HEK293 (cell line): ENCODE data around the gene SH2D1A.

Source experiments
- CTCF ChIP-seq: fragments of 450-650 bp; formaldehyde crosslinking; IDR thresholded peaks from 2 replicates; pipeline ENCODE4 v1.5.1; 2016; ENCODE audit warnings: missing biosample characterization, missing genetic modification characterization
- MEIS1 ChIP-seq: sonication (generic); formaldehyde crosslinking; IDR thresholded peaks from 2 replicates; pipeline ENCODE4 v1.8.1; 2022; ENCODE audit warnings: missing genetic modification reagents, mild to moderate bottlenecking, borderline replicate concordance
- PBX3 ChIP-seq: sonication (generic); formaldehyde crosslinking; IDR thresholded peaks from 2 replicates; pipeline ENCODE4 v1.8.1; 2022; ENCODE audit warnings: mild to moderate bottlenecking, moderate library complexity, missing genetic modification reagents
- PRDM10 ChIP-seq: fragments of 450-650 bp; formaldehyde crosslinking; IDR thresholded peaks from 2 replicates; pipeline ENCODE4 v1.5.1; 2016; ENCODE audit warnings: missing biosample characterization, missing genetic modification characterization
- SP3 ChIP-seq: fragments of 450-650 bp; formaldehyde crosslinking; IDR thresholded peaks from 2 replicates; pipeline ENCODE4 v1.5.1; 2016; ENCODE audit warnings: missing biosample characterization, missing genetic modification characterization
- SP7 ChIP-seq: fragments of 450-650 bp; formaldehyde crosslinking; IDR thresholded peaks from 2 replicates; pipeline ENCODE4 v1.5.1; 2016; ENCODE audit warnings: missing biosample characterization, missing genetic modification characterization
- TCF7L2 ChIP-seq: IDR thresholded peaks from 2 replicates; pipeline ENCODE4 v1.6.1; 2011; ENCODE audit warnings: low read depth, mild to moderate bottlenecking, inconsistent platforms, low read length, moderate library complexity, borderline replicate concordance
- ZBTB49 ChIP-seq: fragments of 450-650 bp; formaldehyde crosslinking; IDR thresholded peaks from 2 replicates; pipeline ENCODE4 v1.5.1; 2016; ENCODE audit warnings: missing biosample characterization, missing genetic modification characterization, low read depth
- ZBTB7A ChIP-seq: fragments of 450-650 bp; formaldehyde crosslinking; IDR thresholded peaks from 2 replicates; pipeline ENCODE4 v1.5.1; 2016; ENCODE audit warnings: low read depth, missing biosample characterization, missing genetic modification characterization
- ZNF362 ChIP-seq: fragments of 450-650 bp; formaldehyde crosslinking; IDR thresholded peaks from 2 replicates; pipeline ENCODE4 v1.5.1; 2016; ENCODE audit warnings: missing biosample characterization, missing genetic modification characterization
- ZNF558 ChIP-seq: fragments of 450-650 bp; formaldehyde crosslinking; IDR thresholded peaks from 2 replicates; pipeline ENCODE4 v1.5.1; 2016; ENCODE audit warnings: missing biosample characterization, missing genetic modification characterization

- no peak for TF ChIP-seq PRDM10 (tag by site-specific recombination)
- no peak for TF ChIP-seq CTCF (tag by site-specific recombination)
- TF ChIP-seq PBX3 (CRISPR knock-in tag): no peak
- no peak for TF ChIP-seq TCF7L2
- TF ChIP-seq ZNF362 (tag by site-specific recombination): no peak
- no peak for TF ChIP-seq ZBTB49 (tag by site-specific recombination)
- TF ChIP-seq ZBTB7A (tag by site-specific recombination): no peak
- no peak for TF ChIP-seq MEIS1 (CRISPR knock-in tag)
- no peak for TF ChIP-seq SP3 (tag by site-specific recombination)
- no peak for TF ChIP-seq ZNF558 (tag by site-specific recombination)
- TF ChIP-seq SP7: no peak
Observed at GRCh38 chrX:124407226-124407625, 60.9 kb downstream of the SH2D1A start.
